ENCODE results near the gene TTC3. TPM values are rescaled to one million over a fixed set of nuclear protein-coding genes. Genes with fewer than 3 reads are reported as not detected.

TTC3 gene
- total RNA-seq, 2 experiments from 2014 or later = 49.5 to 50.7 TPM

- CTCF ChIA-PET = no interaction called here
- POLR2A ChIA-PET = no interaction called here
These were observed 72.6 kb downstream of the TTC3 start for GRCh38 chr21:37145635-37146111.

- CTCF ChIA-PET = interaction anchor here (0.9 kb wide), 1 partner anchor 561 kb away, joined by 3 read pairs; no protein-coding TSS in a partner anchor
- POLR2A ChIA-PET = no interaction called here
These were observed 73.5 kb downstream of the TTC3 start for GRCh38 chr21:37146320-37147235.

DNA sequence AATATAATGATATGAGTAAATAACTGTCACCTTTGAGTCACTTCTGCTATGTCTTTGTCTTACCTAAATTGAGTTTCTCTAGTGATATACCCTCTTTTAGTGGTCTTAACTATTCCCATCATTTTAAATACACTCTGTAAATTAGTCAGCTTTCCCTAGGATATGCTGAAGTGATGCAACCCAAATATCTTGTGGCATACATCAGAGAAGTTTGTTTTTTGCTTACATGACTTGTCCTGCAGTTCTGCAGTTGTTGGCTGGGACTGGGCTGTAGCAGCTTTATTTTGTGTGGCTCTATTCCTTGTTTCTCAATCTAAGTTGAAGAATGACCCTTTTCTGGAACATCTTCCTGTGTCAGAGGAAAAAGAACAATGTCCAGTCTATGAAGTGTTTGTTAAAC, 76.4 kb downstream of the TTC3 start:
- ChIA-PET CTCF (no interaction called here), POLR2A (no interaction called here)

GRCh38 chr21:37153196-37153934, 80.3 kb downstream of the TTC3 start:
- CTCF ChIA-PET = interaction anchor here (0.6 kb wide), 1 partner anchor 129 kb away, joined by 3 read pairs; no protein-coding TSS in a partner anchor
- POLR2A ChIA-PET = no interaction called here

GRCh38 chr21:37153935-37154350, 80.9 kb downstream of the TTC3 start:
- ChIA-PET CTCF (no interaction called here), POLR2A (no interaction called here)

DNA sequence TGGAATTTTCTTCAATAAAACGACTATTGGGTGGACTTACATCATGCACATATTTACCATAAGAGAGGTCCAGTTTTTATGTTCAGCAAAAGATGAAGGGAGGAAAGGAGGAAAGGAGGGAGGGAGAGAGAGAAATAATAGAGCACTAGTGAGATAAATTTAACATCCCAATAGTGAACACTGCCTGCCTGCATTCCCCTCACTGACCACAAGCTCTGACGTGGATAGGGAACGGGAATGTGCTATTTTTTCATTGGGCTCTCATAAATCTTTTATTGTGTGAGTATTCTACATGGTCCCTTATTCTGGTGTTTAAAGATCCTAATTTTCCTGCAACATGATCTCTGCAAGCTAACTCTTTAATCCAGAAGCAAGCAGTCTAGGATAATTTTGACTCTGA, 82.1 kb downstream of the TTC3 start:
- CTCF ChIA-PET = no interaction called here

GRCh38 chr21:37157938-37158337, 84.9 kb downstream of the TTC3 start:
- POLR2A ChIA-PET = no interaction called here
- CTCF ChIA-PET = interaction anchor here (1.4 kb wide), 1 partner anchor 13 kb away, joined by 3 read pairs; no protein-coding TSS in a partner anchor

More for the DNA sequence above, 82.1 kb downstream of the TTC3 start:
- POLR2A ChIA-PET = no interaction called here

DNA sequence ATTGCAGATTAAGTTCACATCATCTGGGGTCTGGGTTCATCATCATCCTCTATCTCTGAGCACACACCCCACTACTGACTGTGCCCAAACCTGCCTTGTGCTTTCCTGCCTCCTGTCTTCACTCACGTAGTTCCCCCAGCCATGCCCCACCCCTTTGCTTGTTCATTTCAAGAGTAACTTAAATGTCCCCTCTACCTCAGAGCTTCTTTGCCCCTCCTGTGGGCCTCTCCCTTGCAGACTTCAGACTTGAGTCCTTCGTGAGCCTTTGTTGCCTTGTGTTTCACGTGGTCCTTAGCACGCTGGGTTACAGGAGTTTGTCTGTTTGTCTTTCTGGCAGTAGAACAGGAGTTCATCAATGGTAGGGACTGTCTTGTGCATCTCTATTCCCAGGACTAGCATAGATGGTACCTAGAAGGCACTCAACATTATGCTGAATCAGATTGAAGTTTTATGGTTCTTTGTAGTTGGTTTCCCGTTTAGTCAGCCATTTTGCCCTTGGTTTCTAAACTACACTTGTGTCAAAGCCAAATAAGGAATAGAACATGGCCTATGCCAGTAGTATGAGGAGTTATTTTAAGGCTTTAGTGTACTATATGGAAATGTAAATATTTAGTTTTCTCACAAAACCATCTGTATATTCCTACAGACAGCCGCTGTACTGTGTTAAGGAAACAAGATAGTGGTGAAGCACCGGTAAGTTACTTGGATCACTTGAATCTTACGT, 86.2 kb downstream of the TTC3 start:
- ChIA-PET CTCF (no interaction called here), POLR2A (no interaction called here)

- ChIA-PET CTCF (interaction anchor here (1.0 kb wide), 1 partner anchor 119 kb away, joined by 3 read pairs; no protein-coding TSS in a partner anchor), POLR2A (no interaction called here)
These were observed 86.9 kb downstream of the TTC3 start for GRCh38 chr21:37159949-37160348.

- CTCF ChIA-PET = no interaction called here
These were observed 91.7 kb downstream of the TTC3 start for GRCh38 chr21:37164742-37165141.

GRCh38 chr21:37165586-37165985, 92.5 kb downstream of the TTC3 start:
- CTCF ChIA-PET = no interaction called here
- POLR2A ChIA-PET = no interaction called here

More at GRCh38 chr21:37164742-37165141, 91.7 kb downstream of the TTC3 start:
- POLR2A ChIA-PET = no interaction called here

- ChIA-PET POLR2A (no interaction called here), CTCF (interaction anchor here (1.2 kb wide), 1 partner anchor 215 kb away, joined by 3 read pairs; no protein-coding TSS in a partner anchor)
These were observed 93.7 kb downstream of the TTC3 start for GRCh38 chr21:37166733-37167132.

- CTCF ChIA-PET = no interaction called here
- POLR2A ChIA-PET = no interaction called here
These were observed 95.6 kb downstream of the TTC3 start for GRCh38 chr21:37168666-37169065.

DNA sequence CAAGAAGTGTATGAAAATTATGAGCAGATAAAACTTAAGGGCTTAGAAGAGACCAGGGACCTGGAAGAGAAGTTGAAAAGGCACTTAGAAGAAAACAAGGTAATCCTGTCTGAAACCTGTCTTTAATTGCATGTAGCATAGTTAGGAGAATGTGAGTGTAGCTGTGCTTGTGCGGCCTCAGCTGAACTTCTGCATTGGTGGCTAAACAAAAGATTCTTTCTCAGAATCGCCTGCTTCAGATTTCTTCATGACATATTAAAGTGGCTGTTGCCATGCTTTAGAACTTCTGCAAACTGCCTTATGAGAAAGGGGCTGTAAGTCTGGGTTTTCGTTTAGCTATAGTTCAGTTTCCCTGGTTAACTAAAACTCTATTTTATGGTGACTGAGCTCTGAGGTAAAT, 99.6 kb downstream of the TTC3 start:
- ChIA-PET CTCF (interaction anchor here (0.5 kb wide), 1 partner anchor 184 kb away, joined by 3 read pairs; no protein-coding TSS in a partner anchor), POLR2A (no interaction called here)

- ChIA-PET POLR2A (no interaction called here), CTCF (interaction anchor here (0.7 kb wide), 1 partner anchor 22 kb away, joined by 3 read pairs; no protein-coding TSS in a partner anchor)
These were observed 103.7 kb downstream of the TTC3 start for GRCh38 chr21:37176716-37177115.

- ChIA-PET POLR2A (no interaction called here), CTCF (no interaction called here)
These were observed 108.0 kb downstream of the TTC3 start for GRCh38 chr21:37181059-37181458.

DNA sequence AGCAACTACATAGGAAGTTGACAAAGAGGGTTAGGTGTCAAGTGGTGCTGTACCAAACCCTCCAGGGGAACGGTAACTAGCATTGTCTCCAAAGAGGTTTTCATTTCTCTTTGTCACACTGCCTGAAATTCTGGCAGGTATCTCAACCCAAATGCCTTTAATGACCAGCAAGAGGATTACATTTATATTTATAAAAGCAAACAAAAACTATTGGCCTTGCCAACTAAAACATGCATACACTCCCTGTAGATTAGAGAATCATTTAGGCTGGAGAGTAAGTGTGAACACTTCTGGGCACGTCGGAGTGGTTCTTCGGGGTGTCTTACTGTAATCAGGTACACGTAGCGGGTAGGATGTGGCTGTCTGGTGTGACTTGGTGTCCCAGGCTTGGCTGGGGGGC, 109.2 kb downstream of the TTC3 start:
- ChIA-PET POLR2A (no interaction called here), CTCF (no interaction called here)

- ChIA-PET POLR2A (no interaction called here), CTCF (no interaction called here)
These were observed 110.7 kb downstream of the TTC3 start for GRCh38 chr21:37183749-37184148.

GRCh38 chr21:37184784-37185593, 111.9 kb downstream of the TTC3 start:
- POLR2A ChIA-PET = no interaction called here
- CTCF ChIA-PET = interaction anchor here (0.6 kb wide), 2 partner anchors 479 to 1345 kb away, joined by 3 read pairs; no protein-coding TSS in a partner anchor
